Activated CD4-positive, alpha-beta T cell treated with anti-CD3 and anti-CD28 coated beads, Interleukin-2, amount 50 U/mL, for 4 hours (primary cell): Measurements from ENCODE around the gene DPP4.
"Not testable (repeated sequence)": the region's sequence is repeated elsewhere in the genome, so short reads cannot be mapped to it uniquely, and the experiment has no call there.

ENCODE experiments used
- DNase-seq, 2 experiments: peaks; one replicate each; pipeline ENCODE4 v3.0.0-alpha.2; 2020

The DPP4 gene

GRCh38 chr2:162056796-162057399, 17.1 kb downstream of the DPP4 start:
- no peak for DNase-seq

GRCh38 chr2:162053808-162054155, 20.2 kb downstream of the DPP4 start:
- DNase-seq: no peak

- no peak for DNase-seq
Observed at GRCh38 chr2:162053066-162053807, 20.8 kb downstream of the DPP4 start.

- DNase-seq: no peak
Observed at GRCh38 chr2:162050513-162050961, 23.5 kb downstream of the DPP4 start.

GRCh38 chr2:162049089-162049488, 24.9 kb downstream of the DPP4 start:
- not testable (repeated sequence) for DNase-seq

- no peak for DNase-seq
Observed at GRCh38 chr2:162044586-162044985, 29.4 kb downstream of the DPP4 start.

- no peak for DNase-seq
Observed at GRCh38 chr2:162043132-162043531, 30.9 kb downstream of the DPP4 start.

- no peak for DNase-seq
Observed at GRCh38 chr2:162041485-162041884, 32.5 kb downstream of the DPP4 start.

- no peak for DNase-seq
Observed at GRCh38 chr2:162038725-162039124, 35.3 kb downstream of the DPP4 start.

- DNase-seq: no peak
Observed at GRCh38 chr2:162037886-162038285, 36.1 kb downstream of the DPP4 start.

- no peak for DNase-seq
Observed at GRCh38 chr2:162037028-162037795, 36.8 kb downstream of the DPP4 start.

GRCh38 chr2:162035981-162036380, 38.0 kb downstream of the DPP4 start:
- DNase-seq: no peak

- no peak for DNase-seq
Observed at GRCh38 chr2:162030363-162031190, 43.4 kb downstream of the DPP4 start.

GRCh38 chr2:162029287-162029901, 44.6 kb downstream of the DPP4 start:
- no peak for DNase-seq

GRCh38 chr2:162028511-162028910, 45.5 kb downstream of the DPP4 start:
- DNase-seq: no peak

GRCh38 chr2:162025121-162025911, 48.7 kb downstream of the DPP4 start:
- no peak for DNase-seq

GRCh38 chr2:162022290-162022945, 51.6 kb downstream of the DPP4 start:
- no peak for DNase-seq

- no peak for DNase-seq
Observed at GRCh38 chr2:162021516-162022058, 52.4 kb downstream of the DPP4 start.

- DNase-seq: no peak
Observed at GRCh38 chr2:162018530-162018929, 55.5 kb downstream of the DPP4 start.

GRCh38 chr2:162017233-162017632, 56.8 kb downstream of the DPP4 start:
- no peak for DNase-seq

- DNase-seq: no peak
Observed at GRCh38 chr2:162016080-162016479, 57.9 kb downstream of the DPP4 start.
